ENCODE data around the gene GJA9.

GJA9 gene

DNA sequence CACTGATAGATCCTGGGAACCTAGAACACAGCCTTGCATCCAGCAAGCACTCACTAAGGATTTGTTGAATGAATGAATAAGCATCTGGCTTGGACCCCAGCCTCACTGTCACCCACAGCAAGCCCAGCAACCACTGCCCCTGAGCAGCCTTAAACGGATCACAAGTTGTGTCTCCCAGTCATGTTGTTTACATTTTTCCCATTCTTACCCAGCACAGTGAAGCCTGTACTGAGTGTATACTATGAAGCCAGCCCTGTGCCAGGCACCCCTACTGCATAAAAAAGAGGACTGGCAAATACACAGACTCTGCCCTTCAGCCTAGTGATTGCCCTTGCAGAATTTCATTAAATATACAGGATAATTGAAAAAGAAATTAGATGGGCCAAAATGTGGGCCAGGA, 52.0 kb downstream of the GJA9 start:
- DNase-seq, result no peak

DNA sequence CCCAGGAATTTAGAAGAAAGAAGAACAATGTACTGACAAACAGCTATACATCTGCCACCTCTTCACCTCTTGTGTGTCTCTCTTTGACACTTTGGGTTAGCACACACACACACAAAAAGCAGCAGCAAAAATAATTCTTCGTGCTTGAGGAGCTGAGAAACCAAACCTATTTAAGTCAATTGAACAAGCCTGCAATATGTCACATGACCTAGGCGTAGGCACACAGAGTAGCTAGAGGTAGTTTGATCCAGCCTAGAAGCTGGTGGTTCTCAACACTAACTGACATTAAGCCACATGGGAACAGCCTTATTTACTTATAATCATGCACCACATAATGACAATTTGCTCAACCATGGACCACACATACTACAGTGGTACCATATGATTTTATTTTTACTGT, 54.1 kb downstream of the GJA9 start:
- no peak for DNase-seq

DNA sequence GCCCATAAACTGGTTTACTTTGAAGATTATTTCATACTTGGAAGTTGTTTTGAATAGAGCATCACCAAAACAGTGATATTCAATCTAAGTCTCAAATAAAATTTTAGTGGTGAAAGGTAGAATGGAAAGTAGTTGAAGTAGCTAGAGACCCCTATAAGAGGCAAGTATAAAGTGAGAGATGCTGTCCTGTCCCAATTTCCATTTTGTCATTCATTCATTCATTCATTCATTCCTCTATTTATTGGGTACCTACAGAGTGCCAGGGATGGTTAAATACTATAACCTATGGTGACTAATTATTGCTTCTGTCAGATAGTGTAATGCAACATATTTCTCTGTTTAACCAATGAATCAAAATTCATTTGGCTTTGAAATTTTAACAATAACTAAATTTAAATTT, 54.5 kb downstream of the GJA9 start:
- no peak for DNase-seq

DNA sequence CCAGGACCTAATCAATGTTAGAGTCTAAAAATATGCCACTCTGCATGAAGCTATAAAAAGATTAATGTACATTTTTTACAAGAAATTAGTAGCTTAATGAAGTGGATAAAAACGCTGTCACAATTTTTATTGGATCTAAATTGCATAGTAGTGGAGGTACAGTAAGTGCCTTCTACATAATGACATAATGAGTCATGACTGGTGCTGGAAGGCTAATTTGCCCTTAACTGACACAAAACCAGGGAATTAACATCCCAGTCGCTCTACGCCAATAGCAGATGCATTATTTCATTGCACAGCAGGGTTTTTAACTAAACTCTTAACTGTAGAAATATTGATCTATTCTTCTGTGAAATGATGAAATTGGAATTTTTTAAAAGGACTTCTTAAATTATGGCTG, 55.1 kb downstream of the GJA9 start:
- DNase-seq, result peak; percentile 58
